Heart left ventricle (tissue), 16 donors: Measurements from ENCODE around the gene MPPED1. TPM values are rescaled to one million over a fixed set of nuclear protein-coding genes. Genes with fewer than 3 reads are reported as not detected.

ENCODE experiments used
- ATAC-seq, 4 donors: fragments of 200-7000 bp; cut with Tn5 transposase; one replicate each; pipeline ENCODE4 v1.9.1; 2020 to 2022; ENCODE audit warnings: moderate library complexity in 4 of 4, mild to moderate bottlenecking in 3 of 4, moderate number of reproducible peaks in 1 of 4
- DNase-seq, 5 donors: peaks; one replicate each; pipeline ENCODE4 v3.0.0-alpha.2; 2020
- H3K27ac ChIP-seq, 12 donors: fragments of 200-600 bp; sonication (generic) in 4 of 12; one replicate each; pipeline versions ENCODE4 v1.5.0 to v1.8.0; 2016 to 2022; ENCODE audit warnings: mild to moderate bottlenecking in 2 of 12
- H3K27me3 ChIP-seq, 9 donors: fragments of 200-600 bp; sonication (generic) in 2 of 9; one replicate each; pipeline versions ENCODE4 v1.5.1 to v1.8.0; 2016 to 2022; ENCODE audit warnings: mild to moderate bottlenecking in 3 of 9
- H3K36me3 ChIP-seq, 9 donors: fragments of 200-600 bp; sonication (generic) in 2 of 9; one replicate each; pipeline versions ENCODE4 v1.5.0 to v1.8.0; 2018 to 2022; ENCODE audit warnings: mild to moderate bottlenecking in 2 of 9
- H3K4me1 ChIP-seq, 12 donors: fragments of 200-600 bp; sonication (generic) in 4 of 12; one replicate each; pipeline versions ENCODE4 v1.5.0 to v1.8.0; 2016 to 2022; ENCODE audit warnings: mild to moderate bottlenecking in 3 of 12
- H3K4me3 ChIP-seq, 12 donors: fragments of 200-600 bp; sonication (generic) in 4 of 12; one replicate each; pipeline versions ENCODE4 v1.5.0 to v1.8.0; 2017 to 2022; ENCODE audit warnings: mild to moderate bottlenecking in 9 of 12, moderate library complexity in 4 of 12
- H3K9me3 ChIP-seq, 12 donors: fragments of 200-600 bp; sonication (generic) in 4 of 12; one replicate each; pipeline versions ENCODE4 v1.5.0 to v1.8.0; 2016 to 2022; ENCODE audit warnings: mild to moderate bottlenecking in 1 of 12
- POLR2A ChIP-seq, 2 donors: fragments of 450-650 bp; IDR thresholded peaks; one replicate each; pipeline ENCODE4 v1.6.1; 2017; ENCODE audit warnings: antibody characterized with exemption in 2 of 2, mild to moderate bottlenecking in 2 of 2, moderate library complexity in 2 of 2
- WGBS, 4 donors: extraction: QIAGEN DNeasy Blood & Tissue Kit in 2 of 4; methylation state at CpG; one replicate each; pipeline versions ENCODE4 v1.1.5 to v1.1.7; 2013 to 2018; 5-methylcytosine and 5-hydroxymethylcytosine counted together
- intact Hi-C, 10 donors: fragments of 100-400 bp; cut with DNase I; formaldehyde crosslinking; loops; one replicate each; pipeline versions ENCODE4 v1.11.1 to v1.14.2; 2022
- polyA plus RNA-seq, 2 donors: library from polyadenylated mRNA; stranded (reverse); fragments of 200-250 nt; gene quantifications; one replicate each; pipeline ENCODE4 v1.2.3, GENCODE V29; 2013
- total RNA-seq, 9 donors: library from RNA; depleted of rRNA in 2 of 9; stranded (reverse); fragments of >200 nt in 2 of 9; fragmentation: NEBNext Ultra II Directional in 3 of 9; extraction: Animal tissue kit (Norgen Biotek cat#: 25700) in 3 of 9; gene quantifications; one replicate each; pipeline versions ENCODE4 v1.1.0 to v1.2.4, GENCODE V29; 2016 to 2023
- TF ChIP-seq, protein P1 (sequence below), 12 donors: fragments of 200-600 bp; sonication (generic) in 4 of 12; IDR thresholded peaks; one replicate each; pipeline versions ENCODE4 v1.5.0 to v1.8.0; 2018 to 2022; ENCODE audit warnings: antibody characterized with exemption in 12 of 12, mild to moderate bottlenecking in 5 of 12
- donor health status: ischemic (EF 13 %, LVEDD 7.1; RV severe dilation, severe dysfunction).
- donor health status: healthy with polysubstance abuse.
- donor health status: DM: no; HTN: yes; CAD: no.
- donor health status: DM: no; HTN: no; CAD: no.
- donor health status: ischemic (EF 25% LVEDD 6.9; RV normal size, moderate dysfunction).
- donor health status: ischemic (EF 25% LVEDD 5.7; RV mildly dilated, moderate dysfunction).
- donor health status: healthy.
- donor health status: DM: yes; HTN: yes; CAD: no.
- donor health status: ischemic (EF 35%, LVEDD 5.7; RV mildly dilated, moderate dysfunction).
- donor health status: nonischemic (EF 11% LVEDD 7.7; RV severe dilation, severe dysfunction).
- donor health status: DM: yes; HTN: yes; CAD: no.
- donor health status: PGD.
- donor health status: ischemic (EF 29% LVEDD 5.4; RV normal size, mild dysfunction).
- donor health status: nonischemic (EF 23%, LVEDD 6.1; RV moderate dilation, normal function).

The MPPED1 gene
- total and polyA plus RNA-seq, 11 donors: 0.12 TPM; not detected in 10

DNA sequence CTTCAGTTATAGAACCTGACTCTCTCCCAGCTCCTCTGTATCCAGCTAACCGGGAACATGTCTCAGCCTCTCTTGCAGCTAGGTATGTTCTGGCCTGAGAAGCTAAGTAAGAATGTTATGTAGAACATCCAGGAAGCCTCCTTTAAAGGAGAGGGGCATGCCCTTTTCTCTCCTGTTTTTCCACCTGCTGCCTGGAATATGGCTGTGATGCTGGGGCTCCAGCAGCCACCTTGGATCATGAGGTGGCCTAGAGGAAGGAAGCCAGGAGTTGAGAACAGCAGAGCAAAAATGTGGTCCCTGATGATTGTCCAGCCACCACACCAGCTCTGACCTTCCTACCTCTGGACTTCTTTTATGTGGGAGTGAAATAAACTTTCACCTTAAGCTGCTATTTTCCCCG lies 117.6 kb downstream of the MPPED1 start:
- ATAC-seq: no peak
- peaks cover 0 to 25% (median 0%) of the 10 kb centered on the region in 9 donors for H3K27me3 ChIP-seq
- H3K36me3 ChIP-seq: no peaks in the 10 kb centered on the region
- TF ChIP-seq POLR2A (IDR thresholded peaks at IDR 0.05): no peak
- TF ChIP-seq, protein P1, sequence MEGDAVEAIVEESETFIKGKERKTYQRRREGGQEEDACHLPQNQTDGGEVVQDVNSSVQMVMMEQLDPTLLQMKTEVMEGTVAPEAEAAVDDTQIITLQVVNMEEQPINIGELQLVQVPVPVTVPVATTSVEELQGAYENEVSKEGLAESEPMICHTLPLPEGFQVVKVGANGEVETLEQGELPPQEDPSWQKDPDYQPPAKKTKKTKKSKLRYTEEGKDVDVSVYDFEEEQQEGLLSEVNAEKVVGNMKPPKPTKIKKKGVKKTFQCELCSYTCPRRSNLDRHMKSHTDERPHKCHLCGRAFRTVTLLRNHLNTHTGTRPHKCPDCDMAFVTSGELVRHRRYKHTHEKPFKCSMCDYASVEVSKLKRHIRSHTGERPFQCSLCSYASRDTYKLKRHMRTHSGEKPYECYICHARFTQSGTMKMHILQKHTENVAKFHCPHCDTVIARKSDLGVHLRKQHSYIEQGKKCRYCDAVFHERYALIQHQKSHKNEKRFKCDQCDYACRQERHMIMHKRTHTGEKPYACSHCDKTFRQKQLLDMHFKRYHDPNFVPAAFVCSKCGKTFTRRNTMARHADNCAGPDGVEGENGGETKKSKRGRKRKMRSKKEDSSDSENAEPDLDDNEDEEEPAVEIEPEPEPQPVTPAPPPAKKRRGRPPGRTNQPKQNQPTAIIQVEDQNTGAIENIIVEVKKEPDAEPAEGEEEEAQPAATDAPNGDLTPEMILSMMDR (IDR thresholded peaks at IDR 0.05): no peak
- H3K27ac ChIP-seq: no peak overlapping the region
- H3K9me3 ChIP-seq: no peaks in the 10 kb centered on the region
- no peak overlapping the region for H3K4me3 ChIP-seq
- H3K4me1 ChIP-seq: no peaks in the 10 kb centered on the region
- DNase-seq: no peak
- intact Hi-C loops: no loop called here
- 97 to 100% (median 99%) methylated on average over 2 of the region's 2 CpGs for WGBS, 4 donors

DNA sequence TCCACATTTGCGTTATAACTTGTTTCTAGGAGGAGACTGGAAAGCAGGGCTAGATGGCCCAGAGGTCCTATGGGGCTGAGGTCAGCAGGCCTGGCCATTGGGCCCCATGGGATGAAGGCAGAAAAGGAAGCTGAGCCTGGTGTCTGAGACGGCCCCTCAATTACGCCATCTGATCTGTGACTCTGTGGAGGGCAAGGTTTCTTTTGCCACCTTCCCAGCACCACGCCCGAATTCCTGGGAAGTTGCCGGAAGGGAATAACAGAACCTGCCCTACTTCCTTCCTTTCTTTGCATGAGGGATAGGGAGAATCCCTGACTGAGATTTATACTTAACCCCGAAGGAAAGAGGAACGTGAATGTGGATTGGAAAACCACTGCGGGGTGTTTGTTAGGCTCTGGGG lies 118.1 kb downstream of the MPPED1 start:
- no peaks in the 10 kb centered on the region for H3K9me3 ChIP-seq
- H3K4me1 ChIP-seq: no peaks in the 10 kb centered on the region
- no peak for ATAC-seq
- TF ChIP-seq POLR2A (IDR thresholded peaks at IDR 0.05): no peak
- TF ChIP-seq, protein P1 (IDR thresholded peaks at IDR 0.05): no peak
- intact Hi-C loops: no loop called here
- no peak overlapping the region for H3K4me3 ChIP-seq
- DNase-seq: no peak
- 63 to 69% (median 66%) methylated on average over 9 of the region's 9 CpGs for WGBS, 4 donors
- no peak overlapping the region for H3K27ac ChIP-seq
- no peaks in the 10 kb centered on the region for H3K36me3 ChIP-seq
- H3K27me3 ChIP-seq: peaks cover 0 to 25% (median 0%) of the 10 kb centered on the region in 9 donors

DNA sequence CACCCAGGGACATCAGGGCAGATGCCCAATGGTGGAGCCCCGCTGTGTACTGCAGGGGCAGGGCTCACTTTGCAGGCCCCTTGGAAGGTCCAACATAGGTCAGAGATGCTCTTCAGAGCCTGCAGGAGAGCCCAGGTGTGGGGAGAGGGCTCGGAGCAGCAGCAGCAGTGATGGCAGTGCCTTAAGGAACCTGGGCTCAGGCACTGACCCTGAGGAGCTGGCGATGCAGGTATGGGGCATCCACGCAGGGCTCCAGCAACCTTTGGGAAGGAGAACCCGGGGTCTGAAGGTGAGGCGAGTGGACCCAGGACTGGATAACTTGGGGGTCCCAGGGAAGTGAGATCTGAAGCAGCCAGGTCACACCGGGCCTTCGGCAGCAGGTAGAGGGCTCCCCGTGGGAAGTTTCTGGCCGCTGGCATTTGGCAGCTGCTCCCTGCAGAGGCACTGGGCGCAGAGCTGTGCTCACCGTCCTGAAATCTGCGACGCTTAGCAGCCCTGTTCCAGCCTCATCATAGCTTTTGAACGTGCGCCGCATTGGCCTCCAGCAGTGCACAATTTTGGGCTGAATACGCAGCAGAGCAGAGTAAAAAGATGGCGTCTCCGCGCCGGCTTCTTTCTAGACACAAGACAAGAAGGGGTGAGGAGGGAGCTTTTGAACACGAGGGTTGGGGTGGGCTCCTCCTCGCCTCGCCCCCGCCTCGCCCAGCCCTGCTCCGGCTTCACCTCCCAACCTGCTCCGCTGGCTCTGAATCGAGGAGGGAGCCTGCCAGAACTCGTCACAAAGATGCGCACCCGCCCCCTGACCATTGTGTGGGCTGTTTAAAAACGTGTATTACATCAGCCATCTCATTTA lies 118.8 kb downstream of the MPPED1 start:
- intact Hi-C loops: no loop called here
- WGBS, 4 donors: 83 to 88% (median 85%) methylated on average over 28 to 34 of the region's 34 CpGs

DNA sequence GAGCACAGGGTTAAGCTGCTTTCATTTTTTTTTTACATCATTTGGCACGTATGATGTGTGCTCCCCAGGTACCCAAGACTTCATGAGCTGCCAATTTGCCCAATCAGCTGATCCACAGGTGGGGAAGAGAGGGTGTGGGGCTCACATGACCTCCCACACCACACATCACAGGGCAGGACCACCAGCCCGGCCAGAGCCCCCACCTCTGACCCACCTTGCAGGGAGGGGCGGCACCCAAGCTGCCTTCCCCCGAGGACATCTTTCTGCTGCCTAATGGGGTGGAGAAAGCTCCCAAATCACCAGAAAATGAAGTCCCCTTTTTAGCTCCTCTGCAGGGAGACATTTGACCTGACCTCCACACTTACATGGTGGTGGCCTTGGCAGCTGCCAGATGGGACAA lies 119.8 kb downstream of the MPPED1 start:
- no peaks in the 10 kb centered on the region for H3K4me1 ChIP-seq
- intact Hi-C loops: no loop called here
- ATAC-seq: no peak
- no peak for DNase-seq
- no peak for TF ChIP-seq POLR2A (IDR thresholded peaks at IDR 0.05)
- no peak overlapping the region for H3K4me3 ChIP-seq
- H3K36me3 ChIP-seq: no peaks in the 10 kb centered on the region
- 63 to 73% (median 66%) methylated on average over 4 of the region's 4 CpGs for WGBS, 4 donors
- no peak overlapping the region for H3K27ac ChIP-seq
- peaks cover 0 to 11% (median 0%) of the 10 kb centered on the region in 9 donors for H3K27me3 ChIP-seq
- H3K9me3 ChIP-seq: peaks cover 0 to 5% (median 0%) of the 10 kb centered on the region in 12 donors

More for the DNA sequence above, 118.8 kb downstream of the MPPED1 start:
- Histone ChIP-seq H3K4me3 (no peak overlapping the region), H3K27me3 (peaks cover 0 to 22% (median 0%) of the 10 kb centered on the region in 9 donors), H3K36me3 (no peaks in the 10 kb centered on the region), H3K4me1 (no peaks in the 10 kb centered on the region), H3K9me3 (no peaks in the 10 kb centered on the region), H3K27ac (no peak overlapping the region)
- DNase-seq (no peak), ATAC-seq (no peak)
- TF ChIP-seq, protein P1 (IDR thresholded peaks at IDR 0.05): no peak
- TF ChIP-seq POLR2A (IDR thresholded peaks at IDR 0.05): no peak
